LHCN-M2 (cell line): ENCODE results near the gene CNTFR. TPM values are rescaled to one million over a fixed set of nuclear protein-coding genes. Genes with fewer than 3 reads are reported as not detected.

Experiments used
- DNase-seq: peaks from one replicate; pipeline ENCODE4 v3.0.0-alpha.2; 2012; ENCODE audit warnings: low read depth
- total RNA-seq: library from RNA; depleted of rRNA; stranded (reverse); fragments of >200 nt; gene quantifications from 2 replicates; pipeline ENCODE4 v1.2.3, GENCODE V29; 2014

CNTFR gene
- total RNA-seq, 1 experiment from 2014 or later = not detected

- no peak for DNase-seq
These were observed 1.1 kb upstream of the CNTFR start for GRCh38 chr9:34590381-34591247.

GRCh38 chr9:34588671-34589635 is 571 bp downstream of the CNTFR start:
- DNase-seq = no peak

DNA sequence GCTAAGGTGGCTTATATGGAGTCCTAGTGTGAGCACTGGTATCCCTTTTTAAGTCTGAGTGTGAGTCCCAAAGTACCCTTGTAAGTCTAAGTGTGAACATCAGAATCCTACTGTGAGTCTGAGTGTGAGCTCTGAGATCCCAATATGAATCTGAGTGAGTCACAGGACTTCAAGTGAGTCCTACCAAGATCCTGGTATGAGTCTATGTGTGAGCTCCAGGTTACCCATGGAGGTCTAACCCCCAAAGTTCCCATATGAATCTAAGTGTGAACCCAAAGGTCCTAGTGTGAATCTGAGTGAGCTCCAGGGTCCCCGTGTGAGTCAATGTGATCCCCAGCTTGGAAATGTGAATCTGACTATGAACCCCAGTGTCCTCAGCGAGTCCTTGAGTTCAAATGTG is 2.3 kb downstream of the CNTFR start:
- DNase-seq = no peak

DNA sequence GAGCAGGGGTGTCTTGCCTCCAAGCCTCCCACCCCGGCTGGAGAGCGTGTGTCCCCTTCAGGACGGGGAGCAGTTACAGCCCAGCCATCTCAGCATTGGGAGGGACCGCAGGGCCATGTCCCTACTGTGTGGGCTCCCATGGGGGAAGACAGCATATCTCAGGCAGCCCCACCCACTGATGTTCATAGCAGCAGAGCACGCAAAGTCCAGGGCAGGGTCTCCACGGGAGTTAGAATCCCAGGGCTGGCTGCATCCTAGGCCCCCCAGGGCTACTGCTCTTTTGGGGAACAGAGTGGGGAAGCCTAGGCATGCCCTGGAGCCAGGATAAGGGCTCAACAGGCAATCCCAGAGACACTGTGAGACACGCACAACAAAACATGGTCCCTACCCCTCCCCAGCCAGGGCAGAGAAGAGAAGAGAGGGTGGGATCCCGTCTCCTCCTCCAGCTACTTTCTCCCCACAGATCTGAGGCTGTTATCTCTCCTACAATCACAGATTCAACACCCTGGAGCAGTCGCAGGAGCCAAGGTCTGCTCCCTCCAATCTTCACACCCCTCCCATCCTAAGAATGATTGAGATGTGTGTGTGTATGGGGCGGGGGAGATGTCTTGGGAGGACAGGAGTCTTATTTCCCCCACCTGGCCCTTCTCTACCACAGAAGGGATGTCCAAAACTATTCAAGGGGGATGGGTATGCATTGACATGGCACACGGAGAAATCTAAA is 3.4 kb downstream of the CNTFR start:
- no peak for DNase-seq

- no peak for DNase-seq
These were observed 4.6 kb downstream of the CNTFR start for GRCh38 chr9:34584970-34585369.

DNA sequence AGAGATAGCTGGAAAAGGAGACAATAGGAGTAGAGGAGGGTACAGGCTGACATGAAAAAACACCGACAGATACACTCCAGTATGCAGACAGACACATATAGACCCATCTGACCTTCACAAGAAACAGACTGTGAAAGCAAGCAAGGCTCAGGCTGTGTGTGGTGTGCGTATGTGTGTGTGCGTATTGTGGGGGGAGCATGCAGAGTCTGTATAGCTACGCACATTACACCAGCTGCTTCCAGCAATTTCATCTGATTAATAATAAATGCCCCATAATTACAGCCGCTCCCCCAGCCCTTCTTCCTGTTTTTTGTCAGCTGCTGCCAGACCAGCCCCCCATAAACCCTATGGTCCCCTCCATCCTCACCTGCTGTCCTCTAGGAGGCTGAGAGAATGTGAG is 6.7 kb downstream of the CNTFR start:
- DNase-seq = no peak

DNA sequence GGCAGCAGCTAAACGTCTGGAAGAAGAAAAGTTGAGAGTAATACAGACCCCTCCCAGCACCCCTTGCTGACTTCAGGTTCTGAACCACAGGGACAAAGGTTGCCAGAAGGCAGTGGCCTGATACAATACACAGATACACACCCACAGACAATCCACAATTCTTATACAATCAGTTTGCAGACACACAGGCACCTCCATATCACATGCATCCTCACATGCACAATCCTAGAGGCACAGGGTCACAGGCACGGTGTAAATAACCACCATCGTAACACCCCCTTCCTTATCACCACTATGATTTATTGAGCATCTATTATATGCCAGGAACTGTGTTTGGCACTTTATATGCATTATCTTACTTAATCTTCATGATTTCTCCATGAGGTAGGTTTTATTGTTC is 8.2 kb downstream of the CNTFR start:
- no peak for DNase-seq

- DNase-seq = no peak
These were observed 9.2 kb downstream of the CNTFR start for GRCh38 chr9:34580358-34580757.

DNA sequence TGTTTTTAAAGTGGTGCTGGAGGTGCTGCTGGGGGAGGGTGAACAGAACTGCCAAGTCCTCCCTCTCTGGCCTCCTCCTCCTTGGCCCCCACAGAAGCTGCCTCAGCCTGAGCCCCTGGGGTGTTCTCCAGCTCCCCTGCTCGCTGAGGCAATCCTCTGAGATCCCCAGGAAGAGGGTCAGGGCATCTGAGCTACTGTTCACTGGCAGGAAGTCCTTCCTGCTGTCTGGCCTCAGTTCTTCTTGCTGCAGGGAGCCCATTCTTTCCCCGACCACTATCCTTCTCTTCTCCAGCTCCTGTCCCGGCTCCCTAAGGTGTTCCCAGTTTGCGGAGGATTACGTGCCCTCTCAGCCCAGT is 9.7 kb downstream of the CNTFR start:
- no peak for DNase-seq

DNA sequence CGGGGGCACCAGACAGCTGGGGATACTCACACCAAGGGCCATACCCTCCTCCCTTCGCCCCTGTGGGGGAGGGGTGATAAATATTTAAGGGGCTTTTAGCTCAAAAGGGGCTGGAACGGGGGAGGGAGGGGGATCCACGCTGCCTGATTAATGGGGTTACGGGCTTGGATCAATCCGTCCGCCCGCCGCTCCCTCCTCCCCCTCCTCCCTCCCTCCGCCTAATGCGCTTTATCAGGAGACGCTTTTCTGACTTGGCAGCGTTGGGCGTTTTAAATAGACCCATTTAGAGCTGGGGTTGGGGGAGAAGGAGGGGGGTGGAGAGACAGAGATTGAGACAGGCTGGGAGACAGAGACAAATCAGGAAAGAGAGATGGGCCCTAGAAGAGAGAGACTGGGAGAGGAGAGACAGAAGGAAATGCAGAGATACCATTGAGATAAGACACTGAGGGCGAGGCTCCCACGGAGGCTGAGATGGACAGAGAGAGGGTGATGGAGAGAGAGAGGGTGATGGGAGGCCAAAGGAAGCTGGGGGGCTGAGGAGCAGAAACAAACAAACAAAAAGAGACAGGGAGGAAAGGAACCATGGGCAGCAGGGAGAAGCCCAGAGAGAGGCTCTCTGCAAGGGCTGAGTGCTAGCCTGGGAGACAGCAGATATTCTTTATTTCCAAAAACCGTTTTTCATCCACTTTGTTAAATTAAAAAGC is 10.3 kb downstream of the CNTFR start:
- no peak for DNase-seq

DNA sequence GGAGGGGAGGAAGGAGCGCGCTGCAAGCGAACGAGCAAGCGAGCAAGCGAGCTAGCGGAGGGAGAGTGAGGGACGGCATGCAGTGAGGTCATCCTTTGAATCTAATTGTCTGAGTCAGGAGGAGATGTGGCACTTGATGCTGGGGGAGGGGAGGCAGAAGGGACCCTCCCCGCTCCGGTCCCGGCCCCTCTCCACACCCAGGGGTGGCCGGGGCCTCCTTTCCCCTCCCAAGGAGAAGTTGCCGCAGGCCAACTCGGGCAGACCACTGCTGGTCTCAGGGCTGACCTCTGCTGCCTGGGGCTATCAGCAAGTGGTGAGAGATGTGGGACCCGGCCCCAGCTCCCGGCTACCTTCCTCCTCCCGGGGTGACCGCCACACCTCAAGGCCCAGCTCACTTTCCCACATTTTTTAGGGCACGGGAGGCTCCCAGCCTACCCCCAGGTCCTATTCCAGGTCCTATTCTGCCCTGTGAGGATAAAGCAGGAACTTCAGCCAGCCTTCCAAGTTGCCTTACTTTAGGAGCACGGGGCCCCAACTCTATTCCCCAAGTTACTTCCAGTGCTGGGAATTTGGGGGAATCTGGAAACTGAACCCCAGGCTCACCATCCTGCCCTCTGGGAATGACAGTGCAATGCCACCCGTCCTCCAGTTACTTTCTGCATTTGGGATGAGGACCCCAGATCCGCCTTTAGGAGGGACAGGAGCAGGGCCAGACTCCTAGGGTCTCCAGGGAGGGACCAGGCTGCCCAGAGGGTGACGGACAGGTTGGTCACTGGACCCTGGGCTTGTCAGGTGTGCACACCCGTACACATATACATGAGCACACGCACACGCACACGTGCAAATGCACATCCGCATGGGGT is 11.1 kb downstream of the CNTFR start:
- no peak for DNase-seq

DNA sequence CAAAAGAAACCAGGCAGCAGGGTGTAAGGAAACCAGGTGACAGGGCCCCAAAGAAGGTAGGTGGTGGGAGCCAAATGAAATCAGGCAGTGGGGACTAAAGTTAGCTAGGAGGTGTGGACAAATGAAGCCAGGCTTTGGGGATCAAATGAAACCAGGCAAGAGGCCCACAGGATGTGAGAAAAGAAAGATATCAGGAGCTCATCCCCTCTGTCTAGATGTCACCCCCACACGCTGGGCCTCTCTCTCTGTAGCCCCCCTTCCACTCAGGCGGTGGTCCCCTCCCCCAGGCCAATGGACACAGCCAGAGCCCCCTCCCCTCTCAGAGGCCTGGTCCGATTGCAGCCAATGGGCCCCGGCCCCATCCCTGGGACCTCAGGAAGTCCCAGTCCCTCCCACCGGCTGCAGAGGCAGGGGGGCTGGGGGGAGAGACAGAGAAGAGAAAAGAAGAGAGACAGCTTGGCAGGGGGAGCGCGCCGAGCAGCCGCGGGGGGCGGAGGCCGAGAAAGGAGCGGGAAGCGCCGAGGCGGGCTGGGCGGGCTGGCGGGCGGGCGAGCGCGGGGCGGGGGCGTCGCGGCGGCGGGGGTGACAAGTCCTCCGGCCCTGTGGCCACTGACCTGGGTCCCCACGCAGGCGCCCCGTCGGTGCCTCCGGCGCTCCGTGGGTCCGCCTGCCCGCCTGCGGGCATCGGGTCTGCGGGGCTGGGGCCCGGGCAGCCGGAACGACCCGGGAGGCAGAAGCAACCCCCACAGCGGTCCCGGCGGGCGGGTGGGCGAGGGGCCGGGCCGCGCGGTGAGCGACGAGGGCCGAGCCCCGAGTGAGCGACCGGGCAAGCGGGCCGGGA is 11.9 kb downstream of the CNTFR start:
- no peak for DNase-seq

- DNase-seq = no peak
These were observed 12.7 kb downstream of the CNTFR start for GRCh38 chr9:34576597-34577399.

GRCh38 chr9:34575862-34576596 is 13.5 kb downstream of the CNTFR start:
- no peak for DNase-seq

GRCh38 chr9:34575241-34575640 is 14.3 kb downstream of the CNTFR start:
- DNase-seq = no peak

DNA sequence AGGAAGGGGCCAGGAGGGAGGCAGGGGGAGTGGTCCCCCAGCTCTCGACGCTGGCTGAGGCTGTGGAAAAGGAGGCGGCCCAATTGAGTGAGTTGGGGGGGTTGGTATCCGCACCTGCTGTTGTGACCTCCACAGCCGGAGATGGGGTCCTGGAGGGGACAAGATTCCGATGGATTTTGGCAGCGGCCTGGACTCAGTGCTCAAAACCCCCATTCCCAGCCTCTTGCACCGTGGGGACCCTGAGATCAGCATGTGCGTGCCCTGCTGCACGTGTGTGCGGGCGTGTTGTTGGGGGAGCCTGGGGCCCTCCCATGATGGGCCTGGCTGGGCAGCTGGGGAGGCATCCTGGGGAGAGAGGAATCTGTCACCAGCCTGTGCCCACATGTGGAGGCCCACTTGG is 15.0 kb downstream of the CNTFR start:
- DNase-seq = no peak

DNA sequence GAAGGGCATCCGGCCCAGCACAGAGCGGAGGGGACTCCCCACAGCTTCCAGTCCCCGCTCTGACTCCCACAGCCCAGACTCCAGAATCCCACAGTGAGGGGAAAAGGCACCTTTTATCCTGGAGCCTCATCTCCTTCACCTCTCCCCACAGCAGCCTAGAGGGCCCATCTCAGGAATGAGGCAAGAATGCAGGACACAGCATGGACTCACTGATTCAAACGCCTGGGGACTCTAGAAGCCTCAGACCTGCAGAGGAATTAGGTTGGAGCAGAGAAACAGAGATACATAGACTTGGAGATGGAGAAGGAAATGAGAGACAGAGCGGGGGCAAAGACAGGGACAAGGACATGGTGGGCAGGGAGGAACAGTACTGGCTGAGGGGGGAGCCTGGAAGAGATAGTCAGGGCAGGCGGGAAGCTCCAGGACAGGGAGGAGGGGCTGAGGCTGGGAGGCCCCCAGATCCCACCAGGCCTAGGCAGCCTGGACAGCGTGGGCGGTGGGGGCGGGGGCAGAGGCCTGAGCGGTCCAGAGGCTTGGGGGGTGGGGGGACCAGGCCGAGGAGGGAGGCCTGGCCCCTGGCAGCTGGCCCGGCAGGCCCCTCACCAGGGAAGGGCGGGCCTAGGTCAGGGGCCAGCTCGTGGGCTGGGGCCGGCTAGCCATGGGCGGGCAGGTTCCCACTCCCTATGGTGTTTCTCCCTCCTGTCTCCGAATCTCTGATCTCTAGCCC is 15.8 kb downstream of the CNTFR start:
- DNase-seq = no peak
